RWPE1 (cell line): Measurements from ENCODE around the gene ALKBH5.

ENCODE experiments used
- CTCF ChIA-PET: fragments of 350-600 bp; sonication (Branson Sonifier 250); formaldehyde crosslinking; extraction: SDS; loops from one replicate; lab custom pipeline; 2021; lab: Yijun Ruan, JAX
- POLR2A ChIA-PET: fragments of 400-600 bp; formaldehyde crosslinking; extraction: SDS; loops from one replicate; lab custom pipeline; 2020; ENCODE audit warnings: antibody characterized with exemption; ENCODE audit not compliant: low non-redundant PET; lab: Yijun Ruan, JAX
- DNase-seq: peaks from one replicate; pipeline ENCODE4 v3.0.0; 2012; ENCODE audit warnings: low spot score
- H3K27ac ChIP-seq: fragments of 450-650 bp; 2 replicates; pipeline ENCODE4 v1.5.1; 2017
- TF ChIP-seq, protein P1 (sequence below): fragments of 450-650 bp; conservative IDR thresholded peaks from 2 replicates; pipeline ENCODE4 v1.5.1; 2017; ENCODE audit warnings: low read depth, mild to moderate bottlenecking

Gene ALKBH5

DNA sequence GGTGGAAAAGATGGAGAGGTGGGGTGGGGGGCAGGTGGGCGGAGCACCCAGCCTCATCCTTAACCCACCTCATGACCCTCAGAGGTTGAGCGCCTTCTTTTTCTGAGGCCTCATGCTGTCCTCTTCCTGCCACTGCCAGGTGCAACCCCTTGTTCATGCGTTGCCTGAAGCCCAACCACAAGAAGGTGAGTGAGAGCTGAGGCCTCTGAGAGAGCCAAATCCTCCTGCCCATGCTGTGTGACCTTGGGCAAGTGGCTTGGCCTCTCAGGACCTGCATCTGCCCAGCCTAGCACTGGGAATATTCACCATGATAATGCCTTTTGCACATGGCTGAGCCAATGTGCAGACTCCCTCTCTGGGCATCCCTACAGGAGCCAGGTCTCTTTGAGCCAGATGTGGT is 43.0 kb upstream of the ALKBH5 start:
- ChIA-PET CTCF (interaction anchor here (0.6 to 1.2 kb wide), 2 partner anchors 11 to 49 kb away, joined by 5 read pairs; no protein-coding TSS in a partner anchor), POLR2A (no interaction called here)
- no peak overlapping the region for H3K27ac ChIP-seq
- TF ChIP-seq, protein P1, sequence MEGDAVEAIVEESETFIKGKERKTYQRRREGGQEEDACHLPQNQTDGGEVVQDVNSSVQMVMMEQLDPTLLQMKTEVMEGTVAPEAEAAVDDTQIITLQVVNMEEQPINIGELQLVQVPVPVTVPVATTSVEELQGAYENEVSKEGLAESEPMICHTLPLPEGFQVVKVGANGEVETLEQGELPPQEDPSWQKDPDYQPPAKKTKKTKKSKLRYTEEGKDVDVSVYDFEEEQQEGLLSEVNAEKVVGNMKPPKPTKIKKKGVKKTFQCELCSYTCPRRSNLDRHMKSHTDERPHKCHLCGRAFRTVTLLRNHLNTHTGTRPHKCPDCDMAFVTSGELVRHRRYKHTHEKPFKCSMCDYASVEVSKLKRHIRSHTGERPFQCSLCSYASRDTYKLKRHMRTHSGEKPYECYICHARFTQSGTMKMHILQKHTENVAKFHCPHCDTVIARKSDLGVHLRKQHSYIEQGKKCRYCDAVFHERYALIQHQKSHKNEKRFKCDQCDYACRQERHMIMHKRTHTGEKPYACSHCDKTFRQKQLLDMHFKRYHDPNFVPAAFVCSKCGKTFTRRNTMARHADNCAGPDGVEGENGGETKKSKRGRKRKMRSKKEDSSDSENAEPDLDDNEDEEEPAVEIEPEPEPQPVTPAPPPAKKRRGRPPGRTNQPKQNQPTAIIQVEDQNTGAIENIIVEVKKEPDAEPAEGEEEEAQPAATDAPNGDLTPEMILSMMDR: no peak
- no peak for DNase-seq

DNA sequence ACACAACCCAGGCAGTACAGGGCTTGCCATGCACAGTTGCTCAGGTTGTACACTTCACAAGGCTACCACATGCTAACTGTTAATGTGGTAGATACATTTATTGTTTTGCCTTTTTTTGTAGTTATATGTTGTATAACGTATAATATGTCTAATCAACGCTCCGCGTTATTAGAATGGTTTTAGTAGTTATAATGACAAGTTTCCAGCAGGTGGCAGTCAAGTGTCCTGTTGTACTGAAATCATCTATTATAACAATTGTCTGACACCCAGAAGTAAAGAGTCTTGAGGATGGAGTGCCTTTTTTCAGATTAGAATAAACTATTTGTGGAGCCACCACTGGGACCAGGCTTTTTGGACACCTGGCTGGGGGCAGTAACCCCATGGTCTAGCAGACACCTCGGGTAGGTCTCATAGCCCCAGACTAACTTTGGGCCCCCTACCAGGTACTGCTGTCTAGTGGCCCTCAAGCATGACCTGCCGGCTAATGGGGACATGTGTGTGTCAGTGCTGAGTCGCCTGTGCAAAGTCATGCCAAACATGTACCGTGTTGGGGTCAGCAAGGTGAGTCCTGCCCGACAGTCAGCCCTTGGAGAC is 42.3 kb upstream of the ALKBH5 start:
- H3K27ac ChIP-seq: no peak overlapping the region
- TF ChIP-seq, protein P1: peak; percentile 73
- ChIA-PET POLR2A (no interaction called here), CTCF (interaction anchor here (0.6 to 1.3 kb wide), 2 partner anchors 44 to 48 kb away, joined by 5 read pairs; no protein-coding TSS in a partner anchor)
- DNase-seq: peak; percentile 49

DNA sequence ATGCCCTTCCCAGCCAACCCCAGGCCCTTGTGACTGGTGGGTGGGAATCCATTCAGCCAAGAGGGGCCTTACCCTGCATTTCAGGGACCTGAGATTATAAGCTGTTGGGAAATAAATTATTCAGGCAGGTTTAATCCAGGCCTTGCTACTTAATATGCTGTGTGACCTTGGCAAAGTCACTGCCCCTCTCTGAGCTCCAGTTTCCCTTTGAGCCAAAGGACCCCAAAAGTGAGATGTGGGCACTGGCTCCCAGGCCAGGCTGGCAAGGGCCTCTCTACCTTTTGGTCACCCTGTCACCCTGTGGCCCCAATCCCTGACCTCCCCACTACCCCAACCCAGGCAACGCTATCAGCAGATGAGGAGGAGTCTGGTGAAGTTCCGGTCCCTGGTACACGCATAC is 41.2 kb upstream of the ALKBH5 start:
- ChIA-PET POLR2A (no interaction called here), CTCF (interaction anchor here (0.6 to 1.3 kb wide), 4 partner anchors 10 to 334 kb away, joined by 3 to 6 read pairs (median 4); no protein-coding TSS in a partner anchor)
- H3K27ac ChIP-seq: no peak overlapping the region
- no peak for DNase-seq
- TF ChIP-seq, protein P1: no peak

DNA sequence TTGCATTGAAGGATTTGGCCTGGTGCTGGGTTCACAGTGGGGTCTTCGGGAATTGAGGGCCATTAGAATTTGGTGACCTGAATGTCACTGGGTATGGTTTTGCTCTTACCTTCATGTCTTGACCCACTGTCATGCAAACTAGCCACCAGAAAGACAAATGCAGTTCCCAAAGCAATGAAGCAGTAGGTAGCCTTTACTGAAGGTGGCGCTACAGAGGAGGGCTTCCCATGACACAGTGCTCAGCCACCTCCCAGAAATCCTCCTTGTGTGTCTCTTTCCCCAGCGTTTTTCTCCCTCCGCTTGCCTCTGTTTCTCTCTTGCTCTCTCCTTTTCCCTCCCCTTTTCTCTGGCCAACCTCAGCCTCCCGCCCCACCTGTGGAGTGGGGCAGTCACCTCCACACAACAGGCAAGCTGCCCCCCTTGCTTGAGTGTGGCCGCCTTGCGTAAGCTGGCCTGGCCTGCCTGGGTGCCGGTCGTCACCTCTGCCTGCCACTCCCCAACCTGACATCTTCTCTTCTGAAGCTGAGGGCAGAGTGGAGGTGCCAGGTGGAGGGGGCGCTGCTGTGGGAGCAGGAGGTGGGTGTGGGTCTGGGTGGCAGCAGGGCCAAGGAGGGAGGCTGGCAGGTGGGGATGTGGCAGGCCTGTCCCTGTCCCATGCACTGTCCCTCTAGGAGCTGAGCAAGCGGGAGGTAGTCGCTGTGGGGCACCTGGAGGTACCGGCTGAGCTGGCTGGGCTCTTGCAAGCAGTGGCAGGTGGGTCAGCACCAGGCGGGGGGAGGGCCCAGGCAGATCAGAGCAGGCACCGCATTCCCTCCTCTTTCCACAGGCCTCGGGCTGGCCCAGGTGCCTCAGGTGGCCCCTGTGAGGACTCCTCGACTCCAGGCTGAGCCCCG is 40.3 kb upstream of the ALKBH5 start:
- TF ChIP-seq, protein P1: no peak
- DNase-seq: no peak
- H3K27ac ChIP-seq: no peak overlapping the region
- CTCF ChIA-PET: interaction anchor here (0.6 to 1.3 kb wide), 2 partner anchors 17 to 335 kb away, joined by 3 to 6 read pairs; no protein-coding TSS in a partner anchor
- POLR2A ChIA-PET: no interaction called here

DNA sequence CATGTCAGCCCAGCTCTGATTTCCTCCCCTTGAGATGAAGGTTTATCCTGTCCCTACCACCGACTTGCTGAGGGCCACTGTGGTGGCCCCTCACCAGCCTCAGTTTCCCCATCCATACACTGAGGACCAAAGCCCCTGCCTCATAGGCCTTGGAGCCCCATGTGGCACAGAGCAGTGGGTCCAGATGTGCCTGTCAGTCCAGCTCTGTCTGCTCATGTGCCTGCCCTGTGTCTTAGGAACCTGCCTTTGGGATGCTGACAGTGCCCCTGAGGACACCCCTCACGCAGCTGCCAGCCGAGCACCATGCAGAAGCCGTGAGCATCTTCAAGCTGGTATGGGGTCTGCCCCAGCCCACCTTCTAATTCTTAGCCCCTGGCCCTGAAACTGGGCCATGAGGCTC is 39.4 kb upstream of the ALKBH5 start:
- CTCF ChIA-PET: interaction anchor here (0.5 kb wide), 1 partner anchor 11 kb away, joined by 3 read pairs; no protein-coding TSS in a partner anchor
- TF ChIP-seq, protein P1: no peak
- POLR2A ChIA-PET: no interaction called here
- no peak overlapping the region for H3K27ac ChIP-seq
- no peak for DNase-seq

DNA sequence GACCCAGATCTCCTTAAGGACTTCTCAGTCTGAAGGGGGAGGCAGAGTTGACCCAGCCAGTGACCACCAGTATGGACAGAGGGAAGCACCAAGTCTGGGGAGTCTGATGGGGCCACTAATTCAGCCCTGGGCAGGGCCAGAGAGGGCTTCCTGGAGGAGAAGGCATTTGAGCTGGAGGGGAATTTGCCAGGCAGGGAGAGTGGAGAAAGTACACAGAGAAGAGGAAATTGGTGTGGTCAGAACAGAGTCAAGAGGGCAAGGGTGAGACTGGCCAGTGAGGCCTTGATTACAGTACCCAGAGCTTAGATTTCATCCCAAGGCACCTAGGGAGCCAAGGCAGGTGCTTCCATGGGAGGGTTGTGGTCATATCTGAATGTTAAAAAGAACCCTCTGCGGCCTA is 38.8 kb upstream of the ALKBH5 start:
- TF ChIP-seq, protein P1: no peak
- no peak overlapping the region for H3K27ac ChIP-seq
- POLR2A ChIA-PET: no interaction called here
- CTCF ChIA-PET: no interaction called here
- no peak for DNase-seq
